Type B pancreatic cell (in vitro differentiated cells): ENCODE data around the gene ATP10B. TPM values are rescaled to one million over a fixed set of nuclear protein-coding genes. Genes with fewer than 3 reads are reported as not detected.

Experiments used
- DNase-seq: peaks from one replicate; pipeline ENCODE4 v3.0.0; 2021; ENCODE audit warnings: mixed read lengths; ENCODE audit not compliant: unreplicated experiment; ENCODE audit errors: extremely low spot score
- H3K27ac Mint-ChIP-seq: 2 replicates; pipeline ENCODE4 v1.8.0; 2021; ENCODE audit warnings: mild to moderate bottlenecking, mixed read lengths
- H3K27me3 Mint-ChIP-seq: 2 replicates; pipeline ENCODE4 v1.8.0; 2021; ENCODE audit warnings: mixed read lengths
- H3K36me3 Mint-ChIP-seq: 2 replicates; pipeline ENCODE4 v1.8.0; 2021; ENCODE audit warnings: mixed read lengths
- H3K4me1 Mint-ChIP-seq: one replicate; pipeline ENCODE4 v1.8.0; 2021; ENCODE audit warnings: mixed read lengths; ENCODE audit not compliant: unreplicated experiment
- H3K4me3 Mint-ChIP-seq: 2 replicates; pipeline ENCODE4 v1.8.0; 2021; ENCODE audit warnings: mild to moderate bottlenecking, mixed read lengths
- H3K9me3 Mint-ChIP-seq: 2 replicates; pipeline ENCODE4 v1.8.0; 2021; ENCODE audit warnings: mixed read lengths
- CTCF ChIP-seq: fragments of 200-600 bp; sonication (generic); conservative IDR thresholded peaks from 2 replicates; pipeline ENCODE4 v1.5.0; 2021; ENCODE audit warnings: antibody characterized with exemption, mild to moderate bottlenecking
- total RNA-seq: library from RNA; stranded (reverse); gene quantifications from 2 replicates; pipeline ENCODE4 v1.2.1, GENCODE V29; 2021; ENCODE audit warnings: low replicate concordance

Gene ATP10B
- total RNA-seq, 1 donor from 2014 or later, result 4.0 TPM

GRCh38 chr5:160769301-160769700 is 82.7 kb downstream of the ATP10B start:
- no peak for TF ChIP-seq CTCF
- Mint-ChIP-seq H3K27me3 (no peaks in the 10 kb centered on the region), H3K36me3 (no peaks in the 10 kb centered on the region), H3K4me3 (no peak overlapping the region), H3K9me3 (no peaks in the 10 kb centered on the region), H3K4me1 (peaks cover 5% of the 10 kb centered on the region), H3K27ac (no peak overlapping the region)
- no peak for DNase-seq

- no peak for DNase-seq
- Mint-ChIP-seq H3K4me3 (no peak overlapping the region), H3K4me1 (no peaks in the 10 kb centered on the region), H3K36me3 (no peaks in the 10 kb centered on the region), H3K27ac (no peak overlapping the region), H3K9me3 (peaks cover 4% of the 10 kb centered on the region), H3K27me3 (no peaks in the 10 kb centered on the region)
- TF ChIP-seq CTCF, result no peak
Measured at GRCh38 chr5:160767062-160767461, 84.9 kb downstream of the ATP10B start.

GRCh38 chr5:160760008-160760407 is 92.0 kb downstream of the ATP10B start:
- no peak overlapping the region for H3K4me3 Mint-ChIP-seq
- TF ChIP-seq CTCF, result no peak
- no peak for DNase-seq
- peaks cover 4% of the 10 kb centered on the region for H3K9me3 Mint-ChIP-seq
- H3K36me3 Mint-ChIP-seq, result no peaks in the 10 kb centered on the region
- H3K27ac Mint-ChIP-seq, result no peak overlapping the region
- H3K27me3 Mint-ChIP-seq, result no peaks in the 10 kb centered on the region
- no peaks in the 10 kb centered on the region for H3K4me1 Mint-ChIP-seq

- DNase-seq, result no peak
- TF ChIP-seq CTCF, result no peak
- Mint-ChIP-seq H3K27me3 (no peaks in the 10 kb centered on the region), H3K9me3 (no peaks in the 10 kb centered on the region), H3K4me3 (no peak overlapping the region), H3K36me3 (no peaks in the 10 kb centered on the region), H3K4me1 (no peaks in the 10 kb centered on the region), H3K27ac (no peak overlapping the region)
Measured at GRCh38 chr5:160757194-160757593, 94.8 kb downstream of the ATP10B start.

- no peaks in the 10 kb centered on the region for H3K27me3 Mint-ChIP-seq
- DNase-seq, result no peak
- no peak overlapping the region for H3K27ac Mint-ChIP-seq
- TF ChIP-seq CTCF, result no peak
- H3K36me3 Mint-ChIP-seq, result no peaks in the 10 kb centered on the region
- H3K4me1 Mint-ChIP-seq, result peaks cover 6% of the 10 kb centered on the region
- no peaks in the 10 kb centered on the region for H3K9me3 Mint-ChIP-seq
- H3K4me3 Mint-ChIP-seq, result no peak overlapping the region
Measured at GRCh38 chr5:160750938-160751657, 100.9 kb downstream of the ATP10B start.
